ENCODE results near the gene GLIS1.

The GLIS1 gene

DNA sequence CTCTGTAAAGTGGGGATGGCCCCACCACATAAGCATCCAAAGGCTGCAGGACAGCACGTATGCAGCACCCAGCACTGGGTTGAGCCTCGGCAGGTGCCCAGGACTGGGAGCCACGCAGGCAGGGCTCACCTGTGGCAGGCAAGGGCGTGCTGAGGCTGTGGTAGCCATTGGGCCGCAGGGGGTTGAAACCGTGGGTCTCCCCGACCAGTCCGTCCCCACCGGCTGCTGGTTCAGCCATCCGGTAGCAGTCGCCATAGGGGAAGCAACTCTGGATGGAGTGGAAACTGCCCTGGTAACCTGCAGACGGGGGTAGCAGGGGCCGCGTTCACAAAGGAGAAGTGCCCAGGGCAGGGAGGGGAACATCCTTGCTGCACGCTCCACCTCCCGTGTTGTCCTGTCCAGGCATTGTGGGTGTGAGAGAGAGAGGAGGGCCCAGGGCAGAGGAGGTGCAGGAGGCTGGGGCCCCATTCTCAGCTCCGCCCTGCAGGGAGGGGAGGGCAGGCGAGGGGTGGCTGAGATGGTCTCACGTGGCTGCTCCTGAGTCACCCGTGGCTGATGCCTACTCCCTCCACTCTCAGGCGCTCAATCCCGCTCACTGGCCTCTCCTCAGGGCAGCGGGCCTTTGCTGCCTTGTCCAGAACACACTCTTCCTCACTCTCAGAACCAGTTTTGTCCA is 229.8 kb downstream of the GLIS1 start:
- DNase-seq (ENCODE audit: low read depth in 2 of 2), result no peak

- DNase-seq (ENCODE audit: low read depth in 2 of 2), result no peak
Observed at GRCh38 chr1:53508056-53508990, 230.6 kb downstream of the GLIS1 start.

GRCh38 chr1:53507116-53507820 is 231.7 kb downstream of the GLIS1 start:
- DNase-seq (ENCODE audit: low read depth in 2 of 2), result no peak

DNA sequence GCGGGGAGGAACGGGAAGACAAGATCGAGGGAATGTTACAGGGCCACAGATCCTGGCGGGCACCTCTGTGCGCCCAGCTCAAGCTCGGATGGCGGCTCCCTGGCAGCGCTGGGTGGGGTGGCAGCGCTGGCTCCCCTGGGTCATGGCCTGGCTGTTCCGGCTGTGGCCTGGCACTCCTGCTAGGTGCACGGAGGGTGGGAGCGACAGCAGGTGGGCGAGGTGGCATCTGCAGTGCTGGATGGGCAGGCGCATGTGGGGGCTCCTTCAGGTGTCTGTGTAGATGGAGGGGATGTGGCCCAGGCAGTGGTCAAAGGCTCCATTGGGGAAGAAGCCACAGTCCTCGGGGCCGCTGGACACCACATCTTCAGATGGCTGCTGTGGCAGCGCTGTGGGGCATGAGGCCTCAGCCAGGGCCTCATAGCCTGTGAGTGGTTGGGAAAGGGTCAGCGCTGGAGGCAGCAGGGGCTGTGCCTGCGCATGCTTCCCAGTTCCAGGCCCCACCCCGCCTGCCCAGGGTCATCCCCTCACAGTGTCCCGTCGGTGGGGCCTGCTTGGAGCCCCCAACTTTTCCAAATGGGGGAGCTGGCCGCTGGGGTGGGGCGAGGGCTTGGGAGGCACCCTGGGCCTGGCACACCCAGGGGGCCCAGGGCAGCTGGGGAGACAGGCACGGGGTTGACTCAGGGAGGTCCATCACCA is 232.5 kb downstream of the GLIS1 start:
- no peak for DNase-seq (ENCODE audit: low read depth in 2 of 2)

GRCh38 chr1:53505891-53506290 is 233.1 kb downstream of the GLIS1 start:
- no peak for DNase-seq (ENCODE audit: low read depth in 2 of 2)

DNA sequence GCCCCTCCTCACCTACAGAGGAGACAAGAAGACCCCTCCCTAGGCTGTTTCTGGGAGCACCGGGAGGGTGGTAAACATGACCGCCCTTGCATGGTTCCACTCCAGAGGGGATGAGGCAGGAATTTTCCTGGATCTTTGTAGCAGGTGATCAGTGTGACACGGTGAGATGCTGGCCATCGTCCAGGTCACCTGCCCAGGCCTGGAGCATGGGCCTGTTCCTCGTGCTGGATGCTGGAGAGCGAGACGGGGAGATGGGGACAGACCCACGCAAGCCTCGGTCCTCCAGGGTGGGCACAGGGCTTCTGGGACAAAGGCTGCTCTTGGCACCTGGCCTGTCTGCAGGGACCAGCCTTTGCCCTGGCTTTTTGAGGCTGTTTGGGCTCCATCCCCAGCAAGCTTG is 233.6 kb downstream of the GLIS1 start:
- no peak for DNase-seq (ENCODE audit: low read depth in 2 of 2)

- DNase-seq (ENCODE audit: low read depth in 2 of 2), result no peak
Observed at GRCh38 chr1:53504901-53505300, 234.1 kb downstream of the GLIS1 start.

GRCh38 chr1:53503433-53504217 is 235.3 kb downstream of the GLIS1 start:
- DNase-seq (ENCODE audit: low read depth in 2 of 2), result no peak

- DNase-seq (ENCODE audit: low read depth in 2 of 2), result no peak
Observed at GRCh38 chr1:53502641-53503432, 236.1 kb downstream of the GLIS1 start.

- DNase-seq (ENCODE audit: low read depth in 2 of 2), result no peak
Observed at GRCh38 chr1:53501065-53502005, 237.6 kb downstream of the GLIS1 start.

DNA sequence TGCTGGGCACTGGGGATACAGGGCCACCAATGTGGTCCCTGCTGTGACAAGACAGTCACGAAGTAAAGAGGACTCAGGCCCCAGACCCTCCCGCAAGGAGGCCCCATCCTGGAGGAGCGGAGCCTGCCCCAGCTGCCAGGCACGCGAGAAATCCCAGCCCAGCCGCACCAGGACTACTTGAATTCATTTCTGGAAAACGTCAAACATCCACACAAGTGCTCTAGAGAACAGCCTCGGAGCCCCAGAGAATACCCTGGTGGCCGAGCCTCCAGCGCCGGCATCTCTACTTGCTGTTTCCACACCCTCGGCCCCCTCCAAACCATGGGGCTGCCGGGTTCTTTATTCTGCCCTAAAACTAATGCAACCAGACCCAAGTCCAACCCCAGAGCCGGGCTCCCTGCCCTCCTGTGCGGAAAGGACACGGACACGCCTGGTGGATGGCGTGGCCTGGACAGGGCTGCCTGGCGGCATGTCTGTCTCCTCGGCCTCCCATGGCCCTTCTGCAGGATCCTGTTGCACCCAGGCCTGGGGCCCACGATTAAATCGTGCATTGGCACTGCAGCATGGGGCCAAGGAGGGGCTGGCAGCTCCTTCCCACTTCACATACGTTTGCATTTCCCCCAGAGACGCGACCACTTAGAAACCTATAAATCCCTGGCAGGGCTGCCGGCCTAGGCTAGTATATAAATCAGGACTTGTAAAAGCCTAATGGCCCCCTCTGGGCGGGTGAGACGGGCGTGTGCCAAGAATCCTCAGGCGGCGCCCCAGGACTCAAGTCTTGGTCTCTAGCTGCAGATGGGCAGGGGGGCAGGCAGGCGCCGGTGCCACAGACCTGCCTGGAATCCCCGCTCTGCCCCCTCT is 238.5 kb downstream of the GLIS1 start:
- no peak for DNase-seq (ENCODE audit: low read depth in 2 of 2)

- no peak for DNase-seq (ENCODE audit: low read depth in 2 of 2)
Observed at GRCh38 chr1:53499257-53500203, 239.4 kb downstream of the GLIS1 start.

- no peak for DNase-seq (ENCODE audit: low read depth in 2 of 2)
Observed at GRCh38 chr1:53498555-53499131, 240.3 kb downstream of the GLIS1 start.

- no peak for DNase-seq (ENCODE audit: low read depth in 2 of 2)
Observed at GRCh38 chr1:53495633-53496345, 243.2 kb downstream of the GLIS1 start.

DNA sequence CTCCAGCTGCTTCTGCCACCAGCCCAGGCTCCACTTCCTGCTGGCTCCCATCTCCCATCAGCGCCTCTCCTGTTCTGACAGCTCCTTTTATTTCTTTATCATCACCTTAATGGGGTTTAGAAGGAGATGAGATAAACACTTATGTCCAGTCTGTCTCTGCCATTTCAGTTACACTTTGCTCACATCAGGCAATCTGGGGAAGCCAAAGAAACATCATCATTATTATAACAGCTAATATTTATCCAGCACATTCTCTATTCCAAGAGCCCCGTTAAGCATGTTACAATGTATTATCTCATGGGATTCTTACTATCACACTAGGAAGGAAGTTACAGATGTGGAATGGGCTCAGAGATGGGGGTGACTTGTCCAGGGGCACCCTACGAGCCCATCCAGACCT is 248.6 kb downstream of the GLIS1 start:
- no peak for DNase-seq (ENCODE audit: low read depth in 2 of 2)

All from fibroblast of skin of left quadriceps (primary cell).